ENCODE measurements around the gene TTC7B. TPM values are rescaled to one million over a fixed set of nuclear protein-coding genes. Genes with fewer than 3 reads are reported as not detected.

Gene TTC7B
- total RNA-seq, 4 donors from 2014 or later, result 8.4 to 11.2 (median 9.2) TPM

GRCh38 chr14:90778571-90779255 lies 37.5 kb downstream of the TTC7B start:
- no peak for DNase-seq
- Histone ChIP-seq H3K4me1 (no peaks in the 10 kb centered on the region), H3K27ac (no peak overlapping the region), H3K9me3 (no peaks in the 10 kb centered on the region), H3K27me3 (no peaks in the 10 kb centered on the region), H3K36me3 (no peaks in the 10 kb centered on the region), H3K4me3 (no peak overlapping the region)
- in situ Hi-C loops (cut with MboI; ENCODE audit: low pct_ligation_motif_present in 1 of 4, low pct_unique_long_range_greater_than_20kb in 1 of 4, low sequenced_read_pairs in 3 of 4) (no loop called here), intact Hi-C loops (cut with DNase I; ENCODE audit: low total_unique reads) (no loop called here)
- no peak for TF ChIP-seq POLR2A (IDR thresholded peaks at IDR 0.05)
- 71 to 100% methylated on average over 1 to 12 of the region's 13 CpGs for WGBS, 2 donors (ENCODE audit: low coverage in 1 of 2)

- no peaks in the 10 kb centered on the region for H3K9me3 ChIP-seq
- in situ Hi-C loops (cut with MboI; ENCODE audit: low pct_ligation_motif_present in 1 of 4, low pct_unique_long_range_greater_than_20kb in 1 of 4, low sequenced_read_pairs in 3 of 4), result no loop called here
- no peak for TF ChIP-seq POLR2A (IDR thresholded peaks at IDR 0.05)
- no peak for TF ChIP-seq POLR2AphosphoS5 (IDR thresholded peaks at IDR 0.05)
- TF ChIP-seq CTCF (IDR thresholded peaks at IDR 0.05), result no peak
- no peak for TF ChIP-seq EP300 (IDR thresholded peaks at IDR 0.05; ENCODE audit: low read depth)
- DNase-seq, result no peak
- intact Hi-C loops (cut with DNase I; ENCODE audit: low total_unique reads), result no loop called here
- H3K4me1 ChIP-seq, result no peaks in the 10 kb centered on the region
- 89% methylated on average over 8 of the region's 11 CpGs; no CpG with 5 or more reads in 1 of the 2 donors for WGBS, 2 donors (ENCODE audit: low coverage in 1 of 2)
- no peak overlapping the region for H3K4me3 ChIP-seq
- no peaks in the 10 kb centered on the region for H3K27me3 ChIP-seq
- H3K27ac ChIP-seq, result no peak overlapping the region
- H3K36me3 ChIP-seq, result no peaks in the 10 kb centered on the region
Observed at GRCh38 chr14:90777830-90778485, 38.3 kb downstream of the TTC7B start.

- TF ChIP-seq CTCF (IDR thresholded peaks at IDR 0.05) (no peak), EP300 (IDR thresholded peaks at IDR 0.05; ENCODE audit: low read depth) (no peak), POLR2A (IDR thresholded peaks at IDR 0.05) (no peak), POLR2AphosphoS5 (IDR thresholded peaks at IDR 0.05) (no peak)
- no peaks in the 10 kb centered on the region for H3K36me3 ChIP-seq
- in situ Hi-C loops (cut with MboI; ENCODE audit: low pct_ligation_motif_present in 1 of 4, low pct_unique_long_range_greater_than_20kb in 1 of 4, low sequenced_read_pairs in 3 of 4), result no loop called here
Observed at GRCh38 chr14:90777358-90777757, 38.9 kb downstream of the TTC7B start.

GRCh38 chr14:90775441-90775840 lies 40.8 kb downstream of the TTC7B start:
- no peak for TF ChIP-seq CTCF (IDR thresholded peaks at IDR 0.05)
- TF ChIP-seq POLR2A (IDR thresholded peaks at IDR 0.05), result no peak
- no peak for TF ChIP-seq POLR2AphosphoS5 (IDR thresholded peaks at IDR 0.05)
- TF ChIP-seq EP300 (IDR thresholded peaks at IDR 0.05; ENCODE audit: low read depth), result no peak
- H3K4me1 ChIP-seq, result no peaks in the 10 kb centered on the region
- H3K4me3 ChIP-seq, result no peak overlapping the region
- no peaks in the 10 kb centered on the region for H3K9me3 ChIP-seq
- intact Hi-C loops (cut with DNase I; ENCODE audit: low total_unique reads) (no loop called here), in situ Hi-C loops (cut with MboI; ENCODE audit: low pct_ligation_motif_present in 1 of 4, low pct_unique_long_range_greater_than_20kb in 1 of 4, low sequenced_read_pairs in 3 of 4) (no loop called here)
- 85% methylated on average over 4 of the region's 4 CpGs; no CpG with 5 or more reads in 1 of the 2 donors for WGBS, 2 donors (ENCODE audit: low coverage in 1 of 2)
- no peak for DNase-seq
- H3K36me3 ChIP-seq, result no peaks in the 10 kb centered on the region
- H3K27ac ChIP-seq, result no peak overlapping the region
- no peaks in the 10 kb centered on the region for H3K27me3 ChIP-seq

More at GRCh38 chr14:90777358-90777757, 38.9 kb downstream of the TTC7B start:
- H3K4me1 ChIP-seq, result no peaks in the 10 kb centered on the region
- 78% methylated on average over 2 of the region's 2 CpGs; no CpG with 5 or more reads in 1 of the 2 donors for WGBS, 2 donors (ENCODE audit: low coverage in 1 of 2)
- H3K4me3 ChIP-seq, result no peak overlapping the region
- no peaks in the 10 kb centered on the region for H3K27me3 ChIP-seq
- intact Hi-C loops (cut with DNase I; ENCODE audit: low total_unique reads), result no loop called here
- no peaks in the 10 kb centered on the region for H3K9me3 ChIP-seq
- no peak for DNase-seq
- no peak overlapping the region for H3K27ac ChIP-seq
